Measurements from ENCODE around the gene FCHO1. TPM values are rescaled to one million over a fixed set of nuclear protein-coding genes. Genes with fewer than 3 reads are reported as not detected.

FCHO1 gene, protein sequence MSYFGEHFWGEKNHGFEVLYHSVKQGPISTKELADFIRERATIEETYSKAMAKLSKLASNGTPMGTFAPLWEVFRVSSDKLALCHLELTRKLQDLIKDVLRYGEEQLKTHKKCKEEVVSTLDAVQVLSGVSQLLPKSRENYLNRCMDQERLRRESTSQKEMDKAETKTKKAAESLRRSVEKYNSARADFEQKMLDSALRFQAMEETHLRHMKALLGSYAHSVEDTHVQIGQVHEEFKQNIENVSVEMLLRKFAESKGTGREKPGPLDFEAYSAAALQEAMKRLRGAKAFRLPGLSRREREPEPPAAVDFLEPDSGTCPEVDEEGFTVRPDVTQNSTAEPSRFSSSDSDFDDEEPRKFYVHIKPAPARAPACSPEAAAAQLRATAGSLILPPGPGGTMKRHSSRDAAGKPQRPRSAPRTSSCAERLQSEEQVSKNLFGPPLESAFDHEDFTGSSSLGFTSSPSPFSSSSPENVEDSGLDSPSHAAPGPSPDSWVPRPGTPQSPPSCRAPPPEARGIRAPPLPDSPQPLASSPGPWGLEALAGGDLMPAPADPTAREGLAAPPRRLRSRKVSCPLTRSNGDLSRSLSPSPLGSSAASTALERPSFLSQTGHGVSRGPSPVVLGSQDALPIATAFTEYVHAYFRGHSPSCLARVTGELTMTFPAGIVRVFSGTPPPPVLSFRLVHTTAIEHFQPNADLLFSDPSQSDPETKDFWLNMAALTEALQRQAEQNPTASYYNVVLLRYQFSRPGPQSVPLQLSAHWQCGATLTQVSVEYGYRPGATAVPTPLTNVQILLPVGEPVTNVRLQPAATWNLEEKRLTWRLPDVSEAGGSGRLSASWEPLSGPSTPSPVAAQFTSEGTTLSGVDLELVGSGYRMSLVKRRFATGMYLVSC
- total RNA-seq (2014; rRNA removed) = 0.06 and 0.80 TPM in 2 replicates
- polyA plus RNA-seq (2012) = 0.09 TPM

DNA sequence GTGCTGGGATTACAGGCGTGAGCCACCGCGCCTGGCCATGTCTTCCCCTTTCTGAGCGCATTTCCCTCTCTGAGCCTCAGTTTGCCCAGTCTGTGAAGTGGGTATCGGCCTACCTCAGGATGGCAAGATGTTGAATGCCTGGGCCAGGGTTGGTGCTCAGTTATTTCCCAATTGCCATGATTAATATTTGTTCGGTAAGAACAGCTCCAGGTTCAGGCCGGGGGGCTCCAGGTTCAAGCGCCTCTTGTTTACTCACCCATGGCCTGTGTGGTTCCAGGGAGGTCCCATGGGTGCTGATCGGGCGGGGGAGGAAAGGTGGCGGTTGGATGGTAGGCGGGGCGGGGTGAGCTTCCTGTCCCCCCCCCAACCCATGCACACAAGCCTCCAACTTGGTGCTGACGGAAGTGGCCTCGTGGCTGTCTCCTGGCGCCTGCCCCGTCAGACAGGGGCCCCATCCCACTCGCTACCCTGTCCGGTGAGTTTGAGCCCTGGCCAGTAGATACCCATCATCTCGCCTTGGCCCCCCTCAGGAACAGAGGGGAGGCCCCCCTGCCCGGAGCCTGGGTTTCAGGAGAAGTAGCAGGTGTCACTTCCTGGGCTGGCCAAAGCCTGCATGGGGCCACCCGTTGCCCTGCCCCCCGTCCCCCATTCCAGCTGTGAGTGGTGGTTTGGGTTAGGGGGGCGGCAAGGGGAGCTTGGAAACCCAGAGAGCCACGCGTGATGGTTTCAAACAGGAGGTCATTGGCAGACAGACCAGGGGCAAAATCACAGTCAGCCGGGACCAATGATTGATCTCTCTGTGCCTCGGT, at the start of gene FCHO1:
Gene FCHO1, plus strand, starts transcription at position 375 of the 809 bp plus-strand sequence. CDS start 3,688 bp downstream, outside the sequence.
- no peak for DNase-seq (ENCODE audit: low read depth)

DNA sequence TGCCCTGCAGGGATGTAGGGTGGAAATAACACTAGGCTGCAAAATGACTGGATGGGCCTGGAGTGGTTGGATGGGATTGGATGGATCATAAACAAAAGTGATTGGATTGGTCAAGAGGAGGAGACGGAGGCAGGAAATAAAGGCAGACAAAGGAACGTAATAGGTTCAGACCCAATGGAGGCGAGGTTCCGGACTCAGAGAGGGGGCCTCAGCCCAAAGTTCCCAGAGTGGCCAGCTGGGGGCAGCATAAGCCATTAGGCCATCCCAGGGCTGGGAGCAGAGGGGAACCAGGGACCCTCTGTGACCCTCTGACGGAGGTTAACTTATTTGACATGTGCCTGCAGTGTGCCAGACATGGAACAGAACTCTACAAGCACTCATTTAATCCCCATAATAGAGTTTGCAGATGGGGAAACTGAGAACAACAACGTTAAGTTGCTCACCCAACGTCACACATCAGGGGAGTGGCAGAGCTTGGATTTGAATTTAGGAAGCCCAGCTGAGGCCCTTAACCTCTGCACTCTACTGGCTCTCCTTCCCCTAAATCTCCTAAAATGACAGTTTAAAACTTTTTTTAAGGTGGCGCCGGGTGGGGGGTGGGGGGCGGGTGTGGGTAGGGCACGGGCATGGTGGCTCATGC, 47.3 kb upstream of the FCHO1 start:
- DNase-seq (ENCODE audit: low read depth) = peak; percentile 43

DNA sequence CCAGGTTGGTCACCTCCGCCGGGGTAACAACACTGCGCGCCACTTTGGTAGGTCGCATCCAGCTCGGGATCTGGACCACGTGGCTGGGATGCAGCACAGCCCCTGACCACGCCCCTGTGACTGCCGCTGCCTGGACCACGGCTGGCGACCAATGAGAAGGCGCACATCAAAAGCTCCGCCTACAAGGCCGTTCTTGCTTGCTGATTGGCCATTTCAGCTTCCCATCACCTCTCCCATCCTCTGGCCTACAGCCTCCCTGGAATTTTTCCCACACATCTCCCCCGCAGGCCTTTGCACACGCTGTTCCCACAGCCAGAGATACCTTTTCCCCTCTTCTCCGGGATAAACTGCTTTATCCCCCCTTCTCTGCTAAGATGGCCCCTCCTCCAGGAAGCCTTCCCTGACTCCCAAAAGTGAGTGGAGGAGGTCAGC, 44.5 kb upstream of the FCHO1 start:
- peak; percentile 13 for DNase-seq (ENCODE audit: low read depth)

DNA sequence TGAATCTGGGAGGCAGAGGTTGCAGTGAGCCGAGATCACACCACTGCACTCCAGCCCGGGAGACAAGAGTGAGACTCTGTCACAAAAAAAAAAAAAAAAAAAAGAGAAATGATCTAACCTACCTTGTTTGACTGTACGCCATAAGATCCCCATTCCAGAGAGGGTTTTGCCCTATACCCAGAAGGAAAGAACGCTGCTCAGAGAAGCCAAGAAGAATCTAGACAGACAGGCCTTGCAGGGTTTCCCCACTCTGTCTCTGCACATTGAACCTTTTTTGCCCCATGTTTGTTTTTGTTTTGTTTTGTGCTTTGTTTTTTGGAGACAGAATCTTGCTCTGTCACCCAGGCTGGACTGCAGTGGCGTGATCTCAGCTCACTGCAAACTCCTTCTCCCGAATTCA, 39.4 kb upstream of the FCHO1 start:
- DNase-seq (ENCODE audit: low read depth) = no peak

DNA sequence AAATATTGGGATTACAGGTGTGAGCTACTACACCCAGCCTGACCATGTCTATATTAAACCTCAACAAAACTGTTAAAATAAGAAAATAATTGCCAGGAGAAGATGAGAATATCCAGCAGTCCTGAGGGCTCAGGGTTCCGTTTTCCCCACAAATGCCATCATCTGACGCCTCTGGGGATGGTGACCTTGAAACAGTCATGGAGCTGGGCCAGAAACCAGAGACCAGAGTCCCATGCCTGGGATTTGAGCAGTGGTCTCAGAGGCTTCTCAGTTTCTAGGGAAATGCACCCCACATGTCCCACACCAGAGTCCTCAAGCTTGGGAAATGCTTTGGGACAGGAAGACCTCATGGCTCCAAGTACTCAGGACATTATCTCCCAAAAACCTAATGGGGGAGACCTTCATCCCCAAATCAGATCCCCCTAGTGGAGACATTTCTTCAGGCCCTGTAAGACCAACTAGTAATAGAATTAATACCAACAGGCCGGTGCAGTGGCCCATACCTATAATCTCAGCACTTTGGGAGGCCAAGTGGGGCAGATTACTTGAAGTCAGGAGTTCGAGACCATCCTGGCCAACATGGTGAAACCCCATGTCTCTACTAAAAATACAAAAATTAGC, 34.9 kb upstream of the FCHO1 start:
- DNase-seq (ENCODE audit: low read depth) = no peak

DNA sequence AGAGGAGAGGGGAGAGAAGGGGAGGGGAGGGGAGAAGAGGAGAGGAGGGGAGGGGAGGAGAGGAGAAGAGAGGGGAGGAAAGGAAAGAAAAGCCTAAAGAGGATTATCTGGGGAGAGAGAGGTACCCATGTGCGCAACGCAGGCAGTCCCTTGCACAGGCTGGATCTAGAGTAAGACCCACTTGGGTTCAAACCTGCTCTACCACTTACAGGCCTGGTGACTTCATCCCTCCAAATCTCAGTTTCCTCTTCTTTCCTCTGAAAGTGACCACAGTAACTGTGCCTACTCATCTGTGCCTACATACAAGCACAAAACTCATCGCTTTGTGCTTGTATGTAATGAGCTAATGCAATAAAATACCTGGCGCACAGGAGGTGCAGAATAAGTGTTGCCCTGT, 32.7 kb upstream of the FCHO1 start:
- no peak for DNase-seq (ENCODE audit: low read depth)

DNA sequence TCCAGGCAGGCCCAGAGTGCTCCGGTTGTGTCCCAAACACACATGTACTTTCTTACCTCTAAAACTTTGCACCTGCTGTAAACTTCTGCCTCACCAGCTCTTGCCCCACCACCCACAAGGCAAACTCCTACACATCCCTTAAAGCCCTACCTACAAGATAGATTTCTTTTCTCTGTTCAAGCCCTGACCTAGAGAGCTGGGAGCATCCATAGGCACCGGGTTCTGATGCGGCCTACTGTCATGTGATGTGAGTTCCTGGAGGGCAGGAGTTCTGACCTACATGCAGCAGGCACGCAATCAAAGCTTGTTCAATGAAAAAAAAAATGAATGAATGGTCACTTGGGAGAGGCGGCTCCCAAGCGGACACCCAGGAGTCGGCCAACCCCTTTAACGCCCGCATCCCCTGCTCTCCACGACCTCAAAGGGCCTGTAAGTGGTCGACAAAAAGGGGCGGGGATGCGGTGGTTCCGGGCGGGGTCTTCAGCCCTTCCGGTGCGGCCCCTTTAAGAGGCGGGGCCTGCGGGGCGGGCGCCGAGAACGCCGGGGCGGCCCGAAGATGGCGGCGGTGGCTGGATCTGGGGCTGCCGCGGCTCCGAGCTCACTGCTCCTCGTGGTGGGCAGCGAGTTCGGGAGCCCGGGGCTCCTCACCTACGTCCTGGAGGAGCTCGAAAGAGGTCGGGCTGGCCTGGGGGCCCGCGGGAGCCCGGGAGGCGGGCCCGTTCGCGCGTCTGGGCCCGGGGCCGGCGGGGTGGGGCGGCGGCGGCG, 32.1 kb upstream of the FCHO1 start, which contains the start of gene MAP1S:
Gene MAP1S, plus strand, starts transcription at position 534 of the 765 bp plus-strand sequence. Its CDS starts 23 bp downstream, at position 557.
- DNase-seq (ENCODE audit: low read depth) = peak; percentile 31

DNA sequence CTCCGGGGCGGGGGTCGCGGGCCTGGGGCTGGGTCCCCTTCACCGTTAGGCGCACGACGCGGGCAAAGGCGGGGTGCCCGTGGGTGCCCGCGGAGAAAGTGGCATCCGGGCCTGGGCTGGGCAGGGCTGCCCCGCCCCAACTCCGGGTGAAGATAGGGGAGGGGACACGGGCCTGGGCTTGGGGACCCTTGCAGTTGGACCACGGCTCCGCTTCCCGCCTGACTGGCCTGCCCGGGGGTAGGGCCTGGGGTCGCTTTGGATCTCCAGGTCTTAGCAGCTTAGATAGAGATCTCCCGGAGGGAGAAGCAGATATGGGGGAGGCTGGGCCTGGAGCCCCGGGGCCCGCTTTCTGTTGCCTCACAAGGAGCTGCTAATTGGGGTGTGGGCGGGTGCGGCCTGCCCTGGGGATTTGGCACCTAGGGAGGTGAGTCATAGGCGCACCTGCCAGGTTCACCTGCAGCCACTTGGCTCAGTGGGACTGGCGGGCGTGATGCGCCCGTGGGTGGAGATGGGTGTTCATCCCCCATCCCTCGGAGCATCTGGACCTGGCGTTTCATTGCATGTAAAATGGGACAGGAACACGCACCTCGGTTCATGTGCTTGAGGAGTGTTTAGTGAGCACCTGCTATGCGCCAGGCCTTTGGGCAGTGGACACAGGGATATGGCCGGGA, 31.4 kb upstream of the FCHO1 start:
- no peak for DNase-seq (ENCODE audit: low read depth)

DNA sequence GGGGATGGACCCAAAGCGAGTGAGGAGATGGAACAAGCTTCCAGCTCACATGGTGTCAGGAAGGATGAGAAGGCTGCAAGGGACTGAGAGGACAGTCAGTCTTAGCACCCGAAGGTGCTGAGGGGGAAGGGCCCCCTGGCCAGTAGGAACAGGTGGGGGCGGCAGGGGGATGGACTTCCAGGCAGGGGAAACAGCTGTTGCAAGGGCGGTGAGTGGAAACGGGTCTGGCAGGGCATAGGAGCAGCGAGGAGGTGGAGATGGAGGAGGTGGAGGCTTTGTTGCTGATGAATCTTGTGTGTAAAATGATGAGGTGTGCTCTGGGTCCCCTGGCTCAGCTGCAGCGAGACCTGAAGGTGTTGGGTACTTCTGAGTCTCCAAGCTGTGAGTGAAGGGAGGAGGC, 30.8 kb upstream of the FCHO1 start:
- DNase-seq (ENCODE audit: low read depth) = peak; percentile 45

DNA sequence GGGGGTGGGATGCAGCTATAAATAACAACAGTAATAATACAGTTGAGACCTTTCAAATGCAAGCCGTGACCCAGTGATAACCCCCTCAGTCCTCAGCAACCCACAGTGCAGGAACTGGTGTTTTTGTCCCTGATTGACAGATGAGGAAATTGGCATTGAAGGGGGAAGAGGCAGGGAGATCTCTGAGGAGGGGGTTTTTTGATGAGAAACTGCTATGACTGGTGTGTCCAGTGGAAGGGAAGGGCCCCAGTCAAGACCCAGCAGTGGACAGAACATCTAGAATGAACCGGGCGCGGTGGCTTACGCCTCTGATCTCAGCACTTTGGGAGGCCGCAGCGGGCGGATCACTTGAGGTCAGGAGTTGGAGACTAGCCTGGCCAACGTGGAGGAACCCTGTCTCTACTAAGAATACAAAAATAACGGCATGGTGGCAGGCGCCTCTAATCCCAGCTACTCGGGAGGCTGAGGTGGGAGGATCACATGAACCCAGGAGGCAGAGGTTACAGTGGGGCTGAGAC, 30.1 kb upstream of the FCHO1 start:
- DNase-seq (ENCODE audit: low read depth) = no peak

DNA sequence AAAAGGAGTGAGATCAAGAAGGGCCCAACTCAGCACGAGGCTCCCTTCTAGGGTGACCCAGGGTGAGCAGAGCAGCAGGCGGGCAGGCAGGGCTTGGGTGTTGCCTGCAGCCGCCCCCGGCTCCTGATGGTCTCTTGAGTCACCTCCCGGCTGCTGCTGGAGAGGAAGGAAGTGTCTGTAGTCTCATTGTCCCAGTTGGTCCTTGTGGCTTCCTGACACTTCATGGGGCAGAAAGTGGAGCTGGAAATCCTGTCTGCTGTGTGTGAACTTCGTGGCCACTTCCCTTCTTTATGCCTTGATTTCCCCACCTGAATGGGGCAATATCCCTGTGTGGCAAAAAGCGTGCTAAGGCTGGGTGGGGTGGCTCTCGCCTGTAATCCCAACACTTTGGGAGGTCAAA, 29.5 kb upstream of the FCHO1 start:
- peak; percentile 14 for DNase-seq (ENCODE audit: low read depth)

DNA sequence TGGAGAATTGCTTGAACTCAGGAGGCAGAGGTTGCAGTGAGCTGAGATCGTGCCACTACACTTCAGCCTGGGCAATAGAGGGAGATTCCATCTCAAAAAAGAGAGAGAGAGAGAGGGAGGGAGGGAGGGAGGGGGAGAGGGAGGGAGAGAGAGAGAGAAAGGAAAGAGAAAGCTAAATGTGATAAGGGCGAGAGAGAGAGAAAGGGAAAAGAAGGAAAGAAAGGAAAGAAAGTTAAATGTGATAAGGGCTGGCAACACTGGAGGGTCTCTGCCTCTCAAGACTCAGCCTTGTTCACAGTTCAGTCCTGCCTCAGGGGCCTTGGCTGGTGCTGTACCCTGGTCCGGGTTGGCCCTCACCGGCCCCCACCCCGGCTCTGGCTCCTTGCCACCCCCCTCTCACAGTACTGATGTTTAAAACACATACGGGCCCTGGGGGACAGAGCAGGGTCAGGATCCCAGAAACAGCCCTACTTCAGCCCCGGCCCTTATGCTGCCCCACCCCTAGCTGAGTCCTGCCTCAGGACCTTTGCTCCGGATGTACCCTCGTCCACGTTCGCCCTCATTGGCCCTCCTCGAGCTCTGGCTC, 28.5 kb upstream of the FCHO1 start:
- no peak for DNase-seq (ENCODE audit: low read depth)

DNA sequence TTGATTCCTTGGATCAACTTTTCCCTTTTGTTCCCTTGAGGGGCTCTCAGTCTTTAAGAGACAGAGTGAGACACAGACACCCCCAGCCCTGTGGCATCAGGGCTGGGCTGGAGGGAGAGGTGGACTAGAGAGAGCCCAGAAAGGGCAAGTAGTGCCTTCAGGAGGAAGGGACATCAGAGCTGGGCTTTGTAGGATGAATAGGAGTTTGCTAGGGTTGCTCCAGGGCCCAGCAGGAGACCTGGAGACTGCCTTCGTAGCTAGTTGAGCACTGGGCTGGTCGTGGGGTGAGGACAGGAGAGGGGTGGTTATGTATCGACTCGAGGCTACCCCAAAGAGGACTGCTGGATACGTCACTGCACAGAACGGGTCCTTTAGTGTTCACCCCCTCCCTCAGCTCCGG, 26.6 kb upstream of the FCHO1 start:
- no peak for DNase-seq (ENCODE audit: low read depth)

DNA sequence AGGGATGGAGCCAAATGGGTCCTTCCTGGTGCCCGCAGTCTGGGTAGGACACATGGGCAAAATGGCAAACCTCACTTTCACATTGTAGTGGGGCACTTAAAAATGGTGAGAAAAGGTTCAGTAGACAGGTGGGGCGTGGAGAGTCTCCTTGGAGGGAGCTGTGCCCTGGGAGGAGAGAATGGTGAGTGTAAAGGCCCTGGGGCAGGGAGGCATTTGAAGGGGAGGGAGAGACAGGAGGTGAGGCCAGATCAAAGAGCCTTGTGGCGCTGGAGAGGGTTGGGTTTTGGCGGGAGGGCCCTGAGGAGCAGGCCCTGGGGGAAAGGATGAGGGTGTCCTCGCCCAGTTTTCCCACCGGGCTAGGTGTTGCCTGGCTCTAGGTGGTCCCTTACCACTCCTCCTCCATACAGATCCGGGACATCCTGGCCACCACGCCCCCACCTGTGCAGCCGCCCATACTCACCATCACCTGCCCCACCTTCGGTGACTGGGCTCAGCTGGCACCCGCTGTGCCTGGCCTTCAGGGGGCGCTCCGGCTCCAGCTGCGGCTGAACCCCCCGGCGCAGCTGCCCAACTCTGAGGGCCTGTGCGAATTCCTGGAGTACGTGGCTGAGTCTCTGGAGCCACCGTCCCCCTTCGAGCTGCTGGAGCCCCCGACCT, 25.7 kb upstream of the FCHO1 start:
- DNase-seq (ENCODE audit: low read depth) = no peak

DNA sequence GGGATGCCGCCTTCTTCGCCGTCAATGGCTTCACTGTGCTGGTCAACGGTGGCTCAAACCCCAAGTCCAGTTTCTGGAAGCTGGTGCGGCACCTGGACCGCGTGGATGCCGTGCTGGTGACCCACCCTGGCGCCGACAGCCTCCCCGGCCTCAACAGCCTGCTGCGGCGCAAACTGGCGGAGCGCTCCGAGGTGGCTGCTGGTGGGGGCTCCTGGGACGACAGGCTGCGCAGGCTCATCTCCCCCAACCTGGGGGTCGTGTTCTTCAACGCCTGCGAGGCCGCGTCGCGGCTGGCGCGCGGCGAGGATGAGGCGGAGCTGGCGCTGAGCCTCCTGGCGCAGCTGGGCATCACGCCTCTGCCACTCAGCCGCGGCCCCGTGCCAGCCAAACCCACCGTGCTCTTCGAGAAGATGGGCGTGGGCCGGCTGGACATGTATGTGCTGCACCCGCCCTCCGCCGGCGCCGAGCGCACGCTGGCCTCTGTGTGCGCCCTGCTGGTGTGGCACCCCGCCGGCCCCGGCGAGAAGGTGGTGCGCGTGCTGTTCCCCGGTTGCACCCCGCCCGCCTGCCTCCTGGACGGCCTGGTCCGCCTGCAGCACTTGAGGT, 25.0 kb upstream of the FCHO1 start:
- DNase-seq (ENCODE audit: low read depth) = no peak

DNA sequence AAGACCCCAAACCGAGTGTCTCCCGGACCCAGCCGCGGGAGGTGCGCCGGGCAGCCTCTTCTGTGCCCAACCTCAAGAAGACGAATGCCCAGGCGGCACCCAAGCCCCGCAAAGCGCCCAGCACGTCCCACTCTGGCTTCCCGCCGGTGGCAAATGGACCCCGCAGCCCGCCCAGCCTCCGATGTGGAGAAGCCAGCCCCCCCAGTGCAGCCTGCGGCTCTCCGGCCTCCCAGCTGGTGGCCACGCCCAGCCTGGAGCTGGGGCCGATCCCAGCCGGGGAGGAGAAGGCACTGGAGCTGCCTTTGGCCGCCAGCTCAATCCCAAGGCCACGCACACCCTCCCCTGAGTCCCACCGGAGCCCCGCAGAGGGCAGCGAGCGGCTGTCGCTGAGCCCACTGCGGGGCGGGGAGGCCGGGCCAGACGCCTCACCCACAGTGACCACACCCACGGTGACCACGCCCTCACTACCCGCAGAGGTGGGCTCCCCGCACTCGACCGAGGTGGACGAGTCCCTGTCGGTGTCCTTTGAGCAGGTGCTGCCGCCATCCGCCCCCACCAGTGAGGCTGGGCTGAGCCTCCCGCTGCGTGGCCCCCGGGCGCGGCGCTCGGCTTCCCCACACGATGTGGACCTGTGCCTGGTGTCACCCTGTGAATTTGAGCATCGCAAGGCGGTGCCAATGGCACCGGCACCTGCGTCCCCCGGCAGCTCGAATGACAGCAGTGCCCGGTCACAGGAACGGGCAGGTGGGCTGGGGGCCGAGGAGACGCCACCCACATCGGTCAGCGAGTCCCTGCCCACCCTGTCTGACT, 24.1 kb upstream of the FCHO1 start:
- DNase-seq (ENCODE audit: low read depth) = no peak

DNA sequence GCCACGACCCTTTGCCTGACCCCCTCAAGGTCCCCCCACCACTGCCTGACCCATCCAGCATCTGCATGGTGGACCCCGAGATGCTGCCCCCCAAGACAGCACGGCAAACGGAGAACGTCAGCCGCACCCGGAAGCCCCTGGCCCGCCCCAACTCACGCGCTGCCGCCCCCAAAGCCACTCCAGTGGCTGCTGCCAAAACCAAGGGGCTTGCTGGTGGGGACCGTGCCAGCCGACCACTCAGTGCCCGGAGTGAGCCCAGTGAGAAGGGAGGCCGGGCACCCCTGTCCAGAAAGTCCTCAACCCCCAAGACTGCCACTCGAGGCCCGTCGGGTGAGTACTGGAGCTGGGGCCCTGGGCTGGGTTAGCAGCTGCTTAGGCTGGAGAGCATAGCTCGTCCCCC, 23.4 kb upstream of the FCHO1 start:
- no peak for DNase-seq (ENCODE audit: low read depth)
